MM.1S (cell line): ENCODE results near the gene FBXO24.

ENCODE experiments used
- DNase-seq: peaks from one replicate; pipeline ENCODE4 v3.0.0-alpha.2; 2015
- H2AFZ ChIP-seq: fragments of 300-600 bp; sonication (generic); 2 replicates; pipeline ENCODE4 v1.6.0; 2016; ENCODE audit warnings: antibody characterized with exemption, low read length
- H3F3A ChIP-seq: fragments of 300-600 bp; sonication (generic); 2 replicates; pipeline ENCODE4 v1.6.1; 2016; ENCODE audit warnings: mild to moderate bottlenecking, antibody characterized with exemption, low read length, moderate library complexity, mixed read lengths; ENCODE audit not compliant: insufficient read depth
- H3K27ac ChIP-seq: fragments of 300-600 bp; sonication (generic); 2 replicates; pipeline ENCODE4 v1.5.1; 2016; ENCODE audit warnings: mild to moderate bottlenecking, low read length
- H3K27me3 ChIP-seq: fragments of 300-600 bp; sonication (generic); replicated peaks from 2 replicates; pipeline ENCODE4 v1.6.0; 2016; ENCODE audit warnings: low read length; ENCODE audit not compliant: insufficient read depth
- H3K36me3 ChIP-seq: fragments of 300-600 bp; sonication (generic); replicated peaks from 2 replicates; pipeline ENCODE4 v1.6.1; 2016; ENCODE audit warnings: mild to moderate bottlenecking, low read length, mixed read lengths; ENCODE audit not compliant: insufficient read depth
- H3K4me1 ChIP-seq: fragments of 300-600 bp; sonication (generic); 2 replicates; pipeline ENCODE4 v1.6.1; 2016; ENCODE audit warnings: low read length, mixed read lengths
- H3K4me2 ChIP-seq: fragments of 300-600 bp; sonication (generic); 2 replicates; pipeline ENCODE4 v1.6.0; 2016; ENCODE audit warnings: low read depth, low read length
- H3K4me3 ChIP-seq: fragments of 300-600 bp; sonication (generic); 2 replicates; pipeline ENCODE4 v1.5.1; 2016; ENCODE audit warnings: low read length, mixed read lengths
- H3K79me2 ChIP-seq: fragments of 300-600 bp; sonication (generic); 2 replicates; pipeline ENCODE4 v1.6.1; 2016; ENCODE audit warnings: mixed run types, low read length, mixed read lengths
- H3K9ac ChIP-seq: fragments of 300-600 bp; sonication (generic); 2 replicates; pipeline ENCODE4 v1.6.1; 2016; ENCODE audit warnings: low read length, mixed read lengths
- H3K9me2 ChIP-seq: fragments of 300-600 bp; sonication (generic); replicated peaks from 2 replicates; pipeline ENCODE4 v1.6.1; 2016; ENCODE audit warnings: mild to moderate bottlenecking, low read length, mixed read lengths; ENCODE audit not compliant: insufficient read depth
- H3K9me3 ChIP-seq: fragments of 300-600 bp; sonication (generic); replicated peaks from 2 replicates; pipeline ENCODE4 v1.6.1; 2016; ENCODE audit warnings: mild to moderate bottlenecking, low read length, mixed read lengths; ENCODE audit not compliant: insufficient read depth
- H4K20me1 ChIP-seq: fragments of 300-600 bp; sonication (generic); 2 replicates; pipeline ENCODE4 v1.6.1; 2016; ENCODE audit warnings: mild to moderate bottlenecking, low read length, moderate library complexity, mixed read lengths; ENCODE audit not compliant: insufficient read depth
- EZH2 ChIP-seq: fragments of 300-600 bp; sonication (generic); optimal IDR thresholded peaks from 2 replicates; pipeline ENCODE3; 2017; ENCODE audit warnings: low read depth, mild to moderate bottlenecking, antibody characterized with exemption, low read length, mixed read lengths
- EZH2phosphoT487 ChIP-seq: fragments of 300-600 bp; sonication (generic); IDR thresholded peaks from 2 replicates; pipeline ENCODE4 v1.6.1; 2018; ENCODE audit warnings: antibody characterized with exemption, low read length
- TF ChIP-seq, protein P1 (sequence below): fragments of 300-600 bp; sonication (generic); IDR thresholded peaks from 2 replicates; pipeline ENCODE4 v1.5.1; 2016; ENCODE audit warnings: antibody characterized with exemption, low read length, mixed read lengths

FBXO24 gene

GRCh38 chr7:100600730-100601038 lies 14.6 kb downstream of the FBXO24 start:
- DNase-seq: no peak
- Histone ChIP-seq H3K36me3 (no peaks in the 10 kb centered on the region), H3K9me2 (no peaks in the 10 kb centered on the region), H3K4me3 (no peak overlapping the region), H3K9me3 (no peaks in the 10 kb centered on the region), H3K79me2 (no peaks in the 10 kb centered on the region), H4K20me1 (no peaks in the 10 kb centered on the region), H3F3A (no peaks in the 10 kb centered on the region), H3K9ac (no peak overlapping the region), H3K27ac (no peak overlapping the region), H3K4me2 (no peak overlapping the region), H3K4me1 (no peaks in the 10 kb centered on the region; the same call in 1 of the 2 replicates), H3K27me3 (peaks cover 66% of the 10 kb centered on the region), H2AFZ (no peak overlapping the region)
- TF ChIP-seq, protein P1, sequence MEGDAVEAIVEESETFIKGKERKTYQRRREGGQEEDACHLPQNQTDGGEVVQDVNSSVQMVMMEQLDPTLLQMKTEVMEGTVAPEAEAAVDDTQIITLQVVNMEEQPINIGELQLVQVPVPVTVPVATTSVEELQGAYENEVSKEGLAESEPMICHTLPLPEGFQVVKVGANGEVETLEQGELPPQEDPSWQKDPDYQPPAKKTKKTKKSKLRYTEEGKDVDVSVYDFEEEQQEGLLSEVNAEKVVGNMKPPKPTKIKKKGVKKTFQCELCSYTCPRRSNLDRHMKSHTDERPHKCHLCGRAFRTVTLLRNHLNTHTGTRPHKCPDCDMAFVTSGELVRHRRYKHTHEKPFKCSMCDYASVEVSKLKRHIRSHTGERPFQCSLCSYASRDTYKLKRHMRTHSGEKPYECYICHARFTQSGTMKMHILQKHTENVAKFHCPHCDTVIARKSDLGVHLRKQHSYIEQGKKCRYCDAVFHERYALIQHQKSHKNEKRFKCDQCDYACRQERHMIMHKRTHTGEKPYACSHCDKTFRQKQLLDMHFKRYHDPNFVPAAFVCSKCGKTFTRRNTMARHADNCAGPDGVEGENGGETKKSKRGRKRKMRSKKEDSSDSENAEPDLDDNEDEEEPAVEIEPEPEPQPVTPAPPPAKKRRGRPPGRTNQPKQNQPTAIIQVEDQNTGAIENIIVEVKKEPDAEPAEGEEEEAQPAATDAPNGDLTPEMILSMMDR: no peak
- TF ChIP-seq EZH2 (no peak), EZH2phosphoT487 (no peak)

GRCh38 chr7:100602889-100603725 lies 17.0 kb downstream of the FBXO24 start:
- Histone ChIP-seq H3K9ac (no peak overlapping the region), H3K4me2 (peak overlapping the region; percentile 99; the same call in 1 of the 2 replicates), H3K27ac (no peak overlapping the region)

GRCh38 chr7:100603726-100604027 lies 17.5 kb downstream of the FBXO24 start:
- Histone ChIP-seq H2AFZ (peak overlapping the region; percentile 63), H3K4me2 (peak overlapping the region; percentile 99), H3K4me1 (no peaks in the 10 kb centered on the region; the same call in 1 of the 2 replicates), H3K9me3 (no peaks in the 10 kb centered on the region), H3K79me2 (no peaks in the 10 kb centered on the region), H3K36me3 (no peaks in the 10 kb centered on the region), H3F3A (no peaks in the 10 kb centered on the region), H3K4me3 (peak overlapping the region; percentile 42; the same call in 1 of the 2 replicates), H3K9me2 (no peaks in the 10 kb centered on the region), H3K27me3 (peaks cover 82% of the 10 kb centered on the region), H4K20me1 (no peaks in the 10 kb centered on the region), H3K27ac (no peak overlapping the region), H3K9ac (no peak overlapping the region)
- TF ChIP-seq EZH2: no peak
- no peak for TF ChIP-seq EZH2phosphoT487
- TF ChIP-seq, protein P1: no peak
- DNase-seq: no peak

More at GRCh38 chr7:100602889-100603725, 17.0 kb downstream of the FBXO24 start:
- H3K79me2 ChIP-seq: no peaks in the 10 kb centered on the region
- no peaks in the 10 kb centered on the region for H3K9me2 ChIP-seq
- no peak overlapping the region for H2AFZ ChIP-seq
- no peaks in the 10 kb centered on the region for H3K9me3 ChIP-seq
- H3K4me3 ChIP-seq: no peak overlapping the region
- TF ChIP-seq EZH2: no peak
- no peak for TF ChIP-seq EZH2phosphoT487
- TF ChIP-seq, protein P1: no peak
- H4K20me1 ChIP-seq: no peaks in the 10 kb centered on the region
- H3K4me1 ChIP-seq: no peaks in the 10 kb centered on the region; the same call in 1 of the 2 replicates
- H3K27me3 ChIP-seq: peaks cover 76% of the 10 kb centered on the region
- no peak for DNase-seq
- no peaks in the 10 kb centered on the region for H3K36me3 ChIP-seq
- no peaks in the 10 kb centered on the region for H3F3A ChIP-seq
